B cell (primary cell): Measurements from ENCODE around the gene RNASEH2C.

ENCODE experiments used
- EZH2 ChIP-seq: IDR thresholded peaks from 2 replicates; pipeline ENCODE4 v1.6.1; 2012; ENCODE audit warnings: borderline replicate concordance, low read depth, mild to moderate bottlenecking, moderate library complexity, low read length; ENCODE audit not compliant: insufficient read depth, poor library complexity, severe bottlenecking
- TF ChIP-seq, protein P1 (sequence below): fragments of 200-600 bp; IDR thresholded peaks from one replicate; pipeline ENCODE4 v1.8.0; 2022; ENCODE audit warnings: antibody characterized with exemption, mild to moderate bottlenecking

DNA sequence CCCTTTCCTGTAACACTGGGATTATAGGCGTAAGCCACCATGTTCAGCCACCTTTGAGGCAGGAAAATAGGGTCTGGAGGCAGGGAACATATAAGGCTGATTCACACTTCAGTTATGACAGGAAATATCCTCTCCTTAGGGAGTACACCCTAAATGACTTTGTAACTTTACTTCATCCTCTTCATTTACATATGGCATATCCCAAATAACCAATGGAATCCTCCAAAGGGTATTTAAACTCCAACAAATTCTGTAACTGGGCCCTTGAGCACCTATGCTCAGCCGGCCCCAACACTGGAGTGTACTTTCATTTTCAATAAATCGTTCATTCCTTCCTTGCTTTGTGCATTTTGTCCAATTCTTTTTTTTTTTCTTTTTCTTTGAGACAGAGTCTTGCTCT lies 10.2 kb downstream of the RNASEH2C start:
- TF ChIP-seq, protein P1, sequence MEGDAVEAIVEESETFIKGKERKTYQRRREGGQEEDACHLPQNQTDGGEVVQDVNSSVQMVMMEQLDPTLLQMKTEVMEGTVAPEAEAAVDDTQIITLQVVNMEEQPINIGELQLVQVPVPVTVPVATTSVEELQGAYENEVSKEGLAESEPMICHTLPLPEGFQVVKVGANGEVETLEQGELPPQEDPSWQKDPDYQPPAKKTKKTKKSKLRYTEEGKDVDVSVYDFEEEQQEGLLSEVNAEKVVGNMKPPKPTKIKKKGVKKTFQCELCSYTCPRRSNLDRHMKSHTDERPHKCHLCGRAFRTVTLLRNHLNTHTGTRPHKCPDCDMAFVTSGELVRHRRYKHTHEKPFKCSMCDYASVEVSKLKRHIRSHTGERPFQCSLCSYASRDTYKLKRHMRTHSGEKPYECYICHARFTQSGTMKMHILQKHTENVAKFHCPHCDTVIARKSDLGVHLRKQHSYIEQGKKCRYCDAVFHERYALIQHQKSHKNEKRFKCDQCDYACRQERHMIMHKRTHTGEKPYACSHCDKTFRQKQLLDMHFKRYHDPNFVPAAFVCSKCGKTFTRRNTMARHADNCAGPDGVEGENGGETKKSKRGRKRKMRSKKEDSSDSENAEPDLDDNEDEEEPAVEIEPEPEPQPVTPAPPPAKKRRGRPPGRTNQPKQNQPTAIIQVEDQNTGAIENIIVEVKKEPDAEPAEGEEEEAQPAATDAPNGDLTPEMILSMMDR: no peak
- TF ChIP-seq EZH2: no peak
